Ectodermal cell (in vitro differentiated cells): ENCODE measurements around the gene CIROP.
A peak's percentile ranks its signal among the peaks of the same experiment; 100 is the strongest.

Experiments used
- H3K27ac ChIP-seq: 2 replicates; pipeline ENCODE4 v1.7.0; 2013; ENCODE audit warnings: mild to moderate bottlenecking, low read depth, low read length; ENCODE audit not compliant: insufficient read depth, poor library complexity, severe bottlenecking
- H3K27me3 ChIP-seq: 2 replicates; pipeline ENCODE4 v1.7.0; 2013; ENCODE audit warnings: mild to moderate bottlenecking, low read length; ENCODE audit not compliant: insufficient read depth, control insufficient read depth, poor library complexity, severe bottlenecking
- H3K36me3 ChIP-seq: one replicate; pipeline ENCODE4 v1.7.0; 2013; ENCODE audit warnings: low read length; ENCODE audit not compliant: control insufficient read depth, insufficient read depth
- H3K4me1 ChIP-seq: one replicate; pipeline ENCODE4 v1.7.0; 2013; ENCODE audit warnings: low read length; ENCODE audit not compliant: control insufficient read depth, insufficient read depth
- H3K4me3 ChIP-seq: 2 replicates; pipeline ENCODE4 v1.7.0; 2013; ENCODE audit warnings: low read depth, low read length, control low read depth; ENCODE audit not compliant: insufficient read depth
- H3K9me3 ChIP-seq: 2 replicates; pipeline ENCODE4 v1.7.0; 2013; ENCODE audit warnings: mild to moderate bottlenecking, low read length, moderate library complexity; ENCODE audit not compliant: control insufficient read depth
- WGBS, 2 experiments: methylation state at CpG; one replicate each; pipeline ENCODE4 v1.1.7; 2013; ENCODE audit warnings: missing lambda C conversion rate in 2 of 2; 5-methylcytosine and 5-hydroxymethylcytosine counted together

Gene CIROP

GRCh38 chr14:23076785-23077408 lies 27.9 kb downstream of the CIROP start:
- H3K9me3 ChIP-seq: no peaks in the 10 kb centered on the region
- no peak overlapping the region for H3K4me3 ChIP-seq
- WGBS, 2 experiments: 88 to 92% methylated on average over 4 to 5 of the region's 5 CpGs
- H3K36me3 ChIP-seq: peaks cover 57% of the 10 kb centered on the region
- H3K27ac ChIP-seq: no peak overlapping the region
- H3K4me1 ChIP-seq: peaks cover 5% of the 10 kb centered on the region
- H3K27me3 ChIP-seq: no peaks in the 10 kb centered on the region

- Histone ChIP-seq H3K27me3 (no peaks in the 10 kb centered on the region), H3K4me3 (no peak overlapping the region), H3K9me3 (no peaks in the 10 kb centered on the region), H3K36me3 (peaks cover 38% of the 10 kb centered on the region), H3K27ac (no peak overlapping the region), H3K4me1 (peaks cover 9% of the 10 kb centered on the region)
- WGBS, 2 experiments: 95 to 100% methylated on average over 1 of the region's 1 CpG
Measured at GRCh38 chr14:23074906-23075305, 29.9 kb downstream of the CIROP start.

GRCh38 chr14:23071921-23072539 lies 32.8 kb downstream of the CIROP start:
- peak overlapping the region; percentile 74 for H3K27ac ChIP-seq
- 58 to 88% methylated on average over 3 to 5 of the region's 5 CpGs for WGBS, 2 experiments
- peaks cover 34% of the 10 kb centered on the region for H3K36me3 ChIP-seq
- peaks cover 35% of the 10 kb centered on the region for H3K4me1 ChIP-seq
- no peaks in the 10 kb centered on the region for H3K9me3 ChIP-seq
- peak overlapping the region; percentile 63 for H3K4me3 ChIP-seq
- H3K27me3 ChIP-seq: no peaks in the 10 kb centered on the region

DNA sequence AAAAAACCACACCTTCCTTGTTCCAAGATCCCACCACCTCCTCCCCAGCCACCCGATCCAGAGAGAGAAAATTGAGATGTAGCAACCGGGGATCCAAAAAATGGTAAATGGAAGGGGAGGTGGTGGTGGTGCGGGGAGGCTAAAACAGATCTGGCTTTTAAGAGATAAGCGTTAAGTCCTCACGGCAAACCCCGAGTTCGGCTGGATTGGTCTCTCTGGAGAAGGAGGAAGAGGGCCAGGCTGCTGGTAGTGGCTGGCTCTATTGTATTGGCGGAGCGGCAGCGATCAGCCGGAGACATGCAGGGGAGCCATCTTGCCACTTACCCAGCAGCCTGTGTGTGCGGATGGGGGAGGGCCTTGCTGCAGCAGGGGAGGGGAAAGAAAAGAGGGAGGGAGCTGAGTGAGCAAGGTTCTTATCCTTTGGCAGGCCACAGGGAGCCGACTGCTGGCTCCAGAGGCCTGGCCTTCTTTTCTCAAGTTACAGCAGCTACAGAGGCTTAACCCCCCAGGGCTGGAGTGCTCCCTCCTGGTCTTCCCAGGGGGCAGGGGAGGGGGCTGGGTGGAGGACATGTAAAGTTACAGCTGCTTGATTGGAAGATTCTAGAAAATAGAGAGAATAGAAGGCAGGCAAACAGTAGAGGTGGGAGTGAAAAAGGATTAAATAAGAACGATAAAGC lies 33.4 kb downstream of the CIROP start:
- Histone ChIP-seq H3K27me3 (no peaks in the 10 kb centered on the region), H3K9me3 (no peaks in the 10 kb centered on the region), H3K36me3 (peaks cover 33% of the 10 kb centered on the region), H3K27ac (peak overlapping the region; percentile 79), H3K4me3 (peak overlapping the region; percentile 63), H3K4me1 (peaks cover 37% of the 10 kb centered on the region)
- WGBS, 2 experiments: 2 to 3% methylated on average over 13 to 14 of the region's 14 CpGs

DNA sequence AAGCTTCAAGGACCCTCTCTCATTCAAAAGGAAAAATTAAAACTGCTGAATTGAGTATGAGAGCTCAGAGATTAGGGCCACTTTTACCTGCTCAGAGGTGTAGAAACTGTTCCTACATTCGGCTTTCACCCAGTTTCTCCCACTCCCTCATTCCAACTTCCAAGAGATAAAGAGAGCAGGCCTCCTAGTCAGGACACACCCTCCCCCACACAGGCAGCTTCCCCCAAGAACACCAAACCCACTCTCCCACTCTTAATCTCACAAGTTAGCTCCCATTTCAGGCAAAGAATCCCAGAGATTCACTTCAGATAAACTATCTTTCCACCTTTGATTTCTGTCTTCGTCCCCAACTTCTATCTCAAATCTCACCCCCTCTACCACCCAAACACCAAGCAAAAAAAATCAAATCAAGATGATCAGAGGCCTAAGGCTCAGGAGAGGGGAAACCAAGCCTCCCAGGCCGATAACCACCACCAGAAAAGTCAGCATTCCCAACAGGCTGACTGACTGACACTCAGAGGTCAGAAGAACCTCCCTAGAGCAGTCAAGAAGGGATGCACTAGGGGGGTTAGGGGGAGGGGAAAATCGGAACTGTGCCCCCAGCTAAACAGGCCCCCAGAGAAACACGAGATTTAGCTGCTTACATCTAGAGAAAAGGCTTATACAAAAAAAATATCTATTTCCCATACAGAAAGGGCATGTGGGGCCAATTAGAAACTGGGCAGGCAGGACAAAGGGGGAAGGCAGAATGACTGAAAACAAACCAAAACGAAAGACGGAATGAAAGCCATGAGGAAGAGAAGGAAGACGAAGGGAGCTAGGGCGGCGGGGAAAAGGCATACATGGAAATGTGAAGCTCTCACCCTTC lies 34.3 kb downstream of the CIROP start:
- H3K4me3 ChIP-seq: peak overlapping the region; percentile 63
- peak overlapping the region; percentile 64 for H3K27ac ChIP-seq
- peaks cover 40% of the 10 kb centered on the region for H3K4me1 ChIP-seq
- 7 to 11% methylated on average over 9 to 10 of the region's 10 CpGs for WGBS, 2 experiments
- no peaks in the 10 kb centered on the region for H3K27me3 ChIP-seq
- H3K36me3 ChIP-seq: peaks cover 32% of the 10 kb centered on the region
- H3K9me3 ChIP-seq: no peaks in the 10 kb centered on the region

- H3K27ac ChIP-seq: peak overlapping the region; percentile 46
- 58 to 77% methylated on average over 1 to 4 of the region's 4 CpGs for WGBS, 2 experiments
Measured at GRCh38 chr14:23069413-23069806, 35.4 kb downstream of the CIROP start.

DNA sequence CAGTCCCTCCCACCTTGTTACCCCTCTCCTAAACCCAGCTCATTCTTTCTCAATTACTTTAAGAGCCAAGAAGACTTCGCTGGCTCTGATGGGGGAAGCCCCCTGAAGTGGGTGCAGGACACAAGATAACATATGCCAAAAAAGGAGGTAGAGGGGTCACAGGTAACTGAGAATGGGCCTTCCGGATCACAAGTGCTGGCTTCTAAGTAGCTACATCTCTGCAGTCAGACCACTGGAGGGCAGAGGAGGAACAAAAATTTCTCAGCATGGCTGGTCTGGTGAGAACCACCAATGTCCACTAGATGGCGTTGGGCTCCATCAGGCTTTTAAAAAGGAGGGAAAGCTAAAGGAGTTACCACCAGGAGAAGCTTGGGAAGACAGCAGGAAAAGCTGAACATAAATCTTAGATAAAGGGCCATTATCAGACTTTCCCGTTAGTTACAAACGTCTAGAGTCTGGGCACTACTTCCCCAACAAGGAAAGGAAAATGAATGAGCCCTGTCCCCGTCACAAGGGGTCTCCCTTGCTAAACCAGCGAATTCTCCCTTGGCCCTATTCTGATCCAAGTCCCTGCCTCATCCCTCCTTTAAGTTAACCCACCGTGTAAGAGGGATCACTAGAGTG lies 35.9 kb downstream of the CIROP start:
- peaks cover 40% of the 10 kb centered on the region for H3K4me1 ChIP-seq
- peak overlapping the region; percentile 46 for H3K27ac ChIP-seq
- peak overlapping the region; percentile 18 for H3K4me3 ChIP-seq
- H3K9me3 ChIP-seq: no peaks in the 10 kb centered on the region
- H3K27me3 ChIP-seq: no peaks in the 10 kb centered on the region
- 32 to 33% methylated on average over 8 of the region's 8 CpGs for WGBS, 2 experiments
- peaks cover 46% of the 10 kb centered on the region for H3K36me3 ChIP-seq

More at GRCh38 chr14:23069413-23069806, 35.4 kb downstream of the CIROP start:
- H3K9me3 ChIP-seq: no peaks in the 10 kb centered on the region
- peaks cover 40% of the 10 kb centered on the region for H3K4me1 ChIP-seq
- H3K36me3 ChIP-seq: peaks cover 42% of the 10 kb centered on the region
- H3K27me3 ChIP-seq: no peaks in the 10 kb centered on the region
- peak overlapping the region; percentile 18 for H3K4me3 ChIP-seq

GRCh38 chr14:23067847-23068788 lies 36.7 kb downstream of the CIROP start:
- Histone ChIP-seq H3K4me1 (peaks cover 40% of the 10 kb centered on the region), H3K36me3 (peaks cover 52% of the 10 kb centered on the region), H3K4me3 (peak overlapping the region; percentile 18), H3K9me3 (no peaks in the 10 kb centered on the region), H3K27ac (no peak overlapping the region), H3K27me3 (no peaks in the 10 kb centered on the region)
- 92 to 94% methylated on average over 14 of the region's 14 CpGs for WGBS, 2 experiments
